CD4-positive, alpha-beta memory T cell (primary cell): ENCODE results near the gene ZNHIT2. TPM values are rescaled to one million over a fixed set of nuclear protein-coding genes. Genes with fewer than 3 reads are reported as not detected.

Experiments used
- CTCF ChIA-PET: fragments of 350-600 bp; sonication (Branson Sonifier 250); formaldehyde crosslinking; loops from one replicate; lab custom pipeline; 2021; ENCODE audit warnings: inconsistent platforms; ENCODE audit not compliant: partially characterized antibody; lab: Charles Lee
- POLR2A ChIA-PET: fragments of 350-600 bp; sonication (Branson Sonifier 250); formaldehyde crosslinking; loops from one replicate; lab custom pipeline; 2021; ENCODE audit not compliant: partially characterized antibody; lab: Charles Lee
- DNase-seq, 5 donors: peaks; one replicate each; pipeline versions ENCODE4 v3.0.0 to v3.0.0-alpha.2; 2020 to 2022; ENCODE audit warnings: mixed read lengths in 1 of 5
- H3K27ac ChIP-seq: one replicate; pipeline ENCODE4 v1.7.0; 2013; ENCODE audit warnings: low read depth, low read length
- H3K27me3 ChIP-seq: 2 replicates; pipeline ENCODE4 v1.7.0; 2013; ENCODE audit warnings: mild to moderate bottlenecking, low read length, moderate library complexity; ENCODE audit not compliant: insufficient read depth
- H3K36me3 ChIP-seq: 2 replicates; pipeline ENCODE4 v1.7.0; 2013; ENCODE audit warnings: mild to moderate bottlenecking, low read length, moderate library complexity; ENCODE audit not compliant: insufficient read depth
- H3K4me1 ChIP-seq: 2 replicates; pipeline ENCODE4 v1.7.0; 2013; ENCODE audit warnings: mild to moderate bottlenecking, low read length, moderate library complexity; ENCODE audit not compliant: insufficient read depth
- H3K4me3 ChIP-seq, 2 donors: one replicate each; pipeline ENCODE4 v1.7.0; 2013; ENCODE audit warnings: low read length in 2 of 2, mild to moderate bottlenecking in 1 of 2
- H3K9me3 ChIP-seq, 2 donors: one replicate each; pipeline ENCODE4 v1.7.0; 2013; ENCODE audit warnings: low read length in 2 of 2, control low read depth in 1 of 2; ENCODE audit not compliant: control insufficient read depth in 1 of 2
- H3K27ac Mint-ChIP-seq, 7 donors: one replicate each; pipeline ENCODE4 v1.8.0; 2020 to 2021; ENCODE audit warnings: mixed read lengths in 7 of 7, mild to moderate bottlenecking in 6 of 7, inconsistent platforms in 3 of 7, moderate library complexity in 3 of 7
- H3K27me3 Mint-ChIP-seq, 2 donors: one replicate each; pipeline ENCODE4 v1.8.0; 2020 to 2021; ENCODE audit warnings: mixed read lengths in 2 of 2
- H3K36me3 Mint-ChIP-seq, 2 donors: one replicate each; pipeline ENCODE4 v1.8.0; 2020 to 2021; ENCODE audit warnings: mixed read lengths in 2 of 2, inconsistent platforms in 1 of 2, mild to moderate bottlenecking in 1 of 2
- H3K4me1 Mint-ChIP-seq, 4 donors: one replicate each; pipeline ENCODE4 v1.8.0; 2020 to 2021; ENCODE audit warnings: mixed read lengths in 4 of 4, mild to moderate bottlenecking in 1 of 4
- H3K4me3 Mint-ChIP-seq, 8 donors: one replicate each; pipeline ENCODE4 v1.8.0; 2020 to 2021; ENCODE audit warnings: mixed read lengths in 8 of 8, mild to moderate bottlenecking in 7 of 8, moderate library complexity in 6 of 8, inconsistent platforms in 3 of 8
- H3K9me3 Mint-ChIP-seq, 8 donors: one replicate each; pipeline ENCODE4 v1.8.0; 2020 to 2021; ENCODE audit warnings: mixed read lengths in 8 of 8, mild to moderate bottlenecking in 5 of 8, inconsistent platforms in 3 of 8, moderate library complexity in 1 of 8
- intact Hi-C: fragments of 100-400 bp; cut with micrococcal nuclease; formaldehyde crosslinking; loops from one replicate; pipeline ENCODE4 v1.15.1; 2023
- polyA plus RNA-seq, 2 donors: library from polyadenylated mRNA; unstranded; fragments of 300-500 nt; fragmentation: Illumina TruSeq; gene quantifications; one replicate each; pipeline ENCODE4 v1.2.3, GENCODE V29; 2021
- total RNA-seq, 2 experiments: library from RNA; stranded (reverse); gene quantifications; one replicate each; pipeline ENCODE4 v1.2.3, GENCODE V29; 2021

The ZNHIT2 gene
- total and polyA plus RNA-seq, 4 experiments from 2014 or later: 13.1 to 22.5 (median 16.2) TPM

DNA sequence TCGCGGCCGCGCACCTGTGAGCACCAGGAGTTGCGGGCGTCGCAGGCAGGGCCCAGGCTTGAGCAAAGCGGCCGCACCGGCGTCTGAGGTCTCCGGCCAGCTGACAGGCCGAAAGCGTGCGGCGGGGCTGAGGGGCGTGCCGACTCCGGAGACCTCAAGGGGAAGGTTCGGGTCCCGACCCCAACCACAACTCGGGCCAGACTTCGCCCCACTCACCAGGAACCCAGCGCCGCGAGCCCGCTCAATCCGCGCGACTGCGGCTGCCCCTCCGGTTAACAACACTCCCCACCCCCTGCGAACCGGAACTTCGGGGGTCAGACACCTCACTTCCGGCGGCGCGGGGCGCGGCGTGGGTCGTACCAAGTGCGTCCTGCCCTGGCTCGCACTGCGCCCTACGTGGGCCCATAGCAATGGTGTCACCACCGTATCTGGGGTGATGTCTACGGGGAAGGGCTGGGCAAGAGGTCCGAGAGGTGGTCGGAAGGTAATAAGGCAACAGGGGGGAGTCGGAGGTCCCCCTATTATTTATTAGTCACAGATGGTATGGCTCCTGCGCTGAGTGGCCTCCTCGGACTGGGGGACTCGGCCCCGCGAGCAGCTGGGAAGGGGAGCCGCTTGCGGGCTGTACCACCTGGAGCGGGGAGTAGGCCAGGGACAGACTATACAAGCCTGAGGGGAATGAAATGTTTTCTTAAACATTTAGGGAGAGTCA, 16.9 kb upstream of the ZNHIT2 start, which contains the start of gene SYVN1:
SYVN1 (minus strand) TSS at position 280 of the 712 bp plus-strand sequence. CDS start 918 bp downstream, outside the sequence.
- Histone ChIP-seq H3K9me3 (no peaks in the 10 kb centered on the region), H3K27me3 (no peaks in the 10 kb centered on the region), H3K36me3 (peaks cover 34% of the 10 kb centered on the region), H3K27ac (peak within 1 kb of the TSS; percentile 99), H3K4me1 (peaks cover 30% of the 10 kb centered on the region), H3K4me3 (peak within 1 kb of the TSS; percentile 68 to 99)
- intact Hi-C loops: loop anchor here (1.0 to 10.0 kb wide), 4 partner anchors 12 to 720 kb away; partner anchors contain the start of genes CAPN1, CFL1, FAU and MRPL49
- peak within 1 kb of the TSS; percentile 97 to 100 (median 98) for H3K4me3 Mint-ChIP-seq
- H3K36me3 Mint-ChIP-seq: peaks cover 5 to 43% of the 10 kb centered on the region in 2 donors
- DNase-seq: peak; percentile 92 to 95 (median 93)
- H3K9me3 Mint-ChIP-seq: peaks cover 0 to 5% (median 0%) of the 10 kb centered on the region in 8 donors
- CTCF ChIA-PET: interaction anchor here (1.3 to 3.5 kb wide), 8 partner anchors 13 to 195 kb away, joined by 3 to 23 read pairs (median 4); partner anchors contain the start of genes CAPN1, FAU, MRPL49 and TM7SF2
- peak within 1 kb of the TSS; percentile 99 to 100 (median 100) for H3K27ac Mint-ChIP-seq
- H3K27me3 Mint-ChIP-seq: no peaks in the 10 kb centered on the region
- POLR2A ChIA-PET: interaction anchor here (0.7 to 7.5 kb wide), 34 partner anchors 10 to 1985 kb away, joined by 3 to 251 read pairs (median 4); partner anchors contain the start of genes ARL2, ATG2A, CAPN1 and CDC42EP2
- peaks cover 23 to 48% (median 33%) of the 10 kb centered on the region in 4 donors for H3K4me1 Mint-ChIP-seq

DNA sequence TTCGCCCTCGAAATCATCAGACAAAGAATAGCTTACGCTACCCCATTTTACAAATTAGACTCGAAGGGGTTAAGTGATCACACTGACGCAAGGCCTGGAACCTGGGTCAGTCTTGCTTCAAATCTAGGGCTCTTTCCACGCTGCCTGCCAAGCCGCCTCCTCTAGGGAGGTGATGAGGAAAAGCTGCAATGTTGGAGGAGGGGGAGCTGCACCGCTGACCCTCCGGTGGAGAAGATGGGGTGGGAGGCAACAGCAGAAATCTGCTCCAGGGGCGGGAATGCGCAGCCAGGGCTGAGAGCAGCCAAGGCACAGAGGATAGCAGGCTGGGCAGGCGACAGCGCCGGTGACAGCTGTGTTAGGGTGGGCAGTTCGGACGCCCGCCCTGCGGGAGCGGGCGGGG, 16.2 kb upstream of the ZNHIT2 start:
- Mint-ChIP-seq H3K4me1 (peaks cover 23 to 48% (median 33%) of the 10 kb centered on the region in 4 donors), H3K27me3 (no peaks in the 10 kb centered on the region), H3K36me3 (peaks cover 5 to 50% of the 10 kb centered on the region in 2 donors), H3K4me3 (peak overlapping the region; percentile 97 to 100 (median 98)), H3K9me3 (peaks cover 0 to 5% (median 0%) of the 10 kb centered on the region in 8 donors), H3K27ac (peak overlapping the region; percentile 99 to 100 (median 100))
- POLR2A ChIA-PET: interaction anchor here (0.8 to 7.5 kb wide), 14 partner anchors 13 to 1985 kb away, joined by 3 to 251 read pairs (median 9); partner anchors contain the start of genes ATG2A, CAPN1, FAU and KDM2A
- Histone ChIP-seq H3K27ac (peak overlapping the region; percentile 99), H3K27me3 (no peaks in the 10 kb centered on the region), H3K36me3 (peaks cover 39% of the 10 kb centered on the region), H3K4me1 (peaks cover 30% of the 10 kb centered on the region), H3K9me3 (no peaks in the 10 kb centered on the region), H3K4me3 (peak overlapping the region; percentile 68 to 99)
- intact Hi-C loops: loop anchor here (1.0 to 10.0 kb wide), 4 partner anchors 11 to 721 kb away; partner anchors contain the start of genes CAPN1, CFL1, FAU and MRPL49
- CTCF ChIA-PET: interaction anchor here (1.3 to 2.5 kb wide), 3 partner anchors 21 to 56 kb away, joined by 3 to 11 read pairs (median 4); partner anchors contain the start of genes CAPN1 and TM7SF2
- DNase-seq: peak in 2 of 5 donors; percentile 21 to 42

DNA sequence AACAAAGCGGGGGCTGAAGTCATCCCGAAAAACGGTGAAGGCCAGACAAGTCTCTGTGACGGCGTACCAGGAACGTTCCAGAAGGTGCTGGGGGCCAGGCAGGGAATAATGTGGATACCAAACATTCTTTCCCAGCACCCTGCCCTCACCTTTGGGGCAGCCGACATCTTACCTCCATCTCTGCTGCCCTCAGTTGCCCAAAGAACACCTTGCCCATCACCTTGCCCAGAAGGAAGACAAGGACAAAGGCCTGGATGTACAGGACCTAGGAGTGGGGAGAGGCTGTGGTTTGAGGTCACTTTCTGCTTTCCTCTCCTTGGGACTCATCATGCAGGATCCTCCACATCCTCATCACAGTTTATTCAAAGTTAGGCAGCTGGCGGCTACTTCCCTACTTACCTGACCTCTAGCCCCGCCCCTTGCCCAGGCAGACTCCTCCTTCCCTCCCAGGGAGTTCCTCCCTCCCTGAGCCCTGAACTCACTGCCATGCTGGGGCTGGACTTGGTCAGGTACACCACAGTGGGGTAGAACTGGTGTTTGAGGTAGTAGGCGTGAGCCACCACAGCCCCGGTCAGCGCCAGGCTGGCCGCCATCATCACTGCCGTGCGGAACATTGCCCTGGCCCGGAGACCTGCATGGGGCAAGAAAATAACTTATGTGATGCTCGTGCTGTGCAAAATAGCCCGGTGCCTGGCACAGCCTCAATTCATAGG, 15.6 kb upstream of the ZNHIT2 start:
- H3K4me1 ChIP-seq: peaks cover 30% of the 10 kb centered on the region
- H3K36me3 Mint-ChIP-seq: peaks cover 5 to 56% of the 10 kb centered on the region in 2 donors
- no peaks in the 10 kb centered on the region for H3K27me3 ChIP-seq
- peak overlapping the region; percentile 99 for H3K27ac ChIP-seq
- H3K4me1 Mint-ChIP-seq: peaks cover 23 to 48% (median 33%) of the 10 kb centered on the region in 4 donors
- peak overlapping the region; percentile 97 to 100 (median 98) for H3K4me3 Mint-ChIP-seq
- CTCF ChIA-PET: interaction anchor here (2.5 kb wide), 1 partner anchor 21 kb away, joined by 11 read pairs; the partner anchor contains the start of gene TM7SF2
- peak overlapping the region; percentile 68 to 99 for H3K4me3 ChIP-seq
- H3K9me3 Mint-ChIP-seq: peaks cover 0 to 5% (median 0%) of the 10 kb centered on the region in 8 donors
- intact Hi-C loops: loop anchor here (10.0 kb wide), 1 partner anchor 722 kb away; the partner anchor contains the start of gene CFL1
- POLR2A ChIA-PET: interaction anchor here (0.8 to 7.5 kb wide), 9 partner anchors 12 to 1986 kb away, joined by 3 to 251 read pairs (median 21); partner anchors contain the start of genes ATG2A, CAPN1, FAU and KDM2A
- no peaks in the 10 kb centered on the region for H3K27me3 Mint-ChIP-seq
- H3K9me3 ChIP-seq: no peaks in the 10 kb centered on the region
- DNase-seq: peak in 4 of 5 donors; percentile 26 to 76 (median 30)
- H3K27ac Mint-ChIP-seq: peak overlapping the region; percentile 99 to 100 (median 100)
- peaks cover 45% of the 10 kb centered on the region for H3K36me3 ChIP-seq

DNA sequence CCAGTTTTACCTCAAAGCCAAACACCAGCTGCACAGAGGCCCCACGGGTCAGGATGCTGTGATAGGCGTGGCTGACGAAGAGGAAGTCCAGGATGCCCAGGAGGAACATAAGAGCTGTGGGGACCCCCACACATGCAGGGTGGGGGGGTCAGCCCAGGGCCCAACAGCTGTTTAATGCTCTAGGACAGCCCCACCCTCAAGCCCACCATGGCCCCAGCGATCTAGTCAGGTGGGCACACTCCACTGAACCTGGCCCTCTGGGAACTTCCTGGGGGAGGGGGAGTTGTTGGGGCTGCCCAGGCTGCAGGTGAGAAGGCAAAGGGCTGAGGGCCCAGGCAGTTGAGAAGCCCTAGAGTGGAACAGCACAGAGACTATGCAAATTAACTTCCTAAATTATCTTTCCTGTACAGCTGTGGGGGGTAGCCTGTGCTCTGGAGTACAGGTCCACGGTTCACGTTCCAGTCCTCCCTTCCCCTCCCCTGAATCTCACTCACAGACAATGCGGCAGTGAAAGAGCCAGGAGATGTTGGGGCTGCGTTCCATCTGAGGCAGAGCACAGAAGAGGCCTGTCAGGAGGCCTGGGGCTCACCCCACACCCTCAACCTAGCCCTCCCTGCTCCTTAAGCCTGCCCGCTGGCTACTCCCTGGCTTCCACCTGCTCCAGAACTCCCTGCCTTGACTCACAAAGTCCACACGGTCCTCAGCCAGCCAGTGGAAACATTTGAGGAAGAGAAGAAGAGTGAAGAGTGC, 14.9 kb upstream of the ZNHIT2 start:
- no peak overlapping the region for H3K4me3 ChIP-seq
- peaks cover 51% of the 10 kb centered on the region for H3K36me3 ChIP-seq
- Mint-ChIP-seq H3K4me3 (peak overlapping the region; percentile 42 to 100 (median 98)), H3K36me3 (peaks cover 5 to 61% of the 10 kb centered on the region in 2 donors), H3K4me1 (peaks cover 22 to 45% (median 32%) of the 10 kb centered on the region in 4 donors), H3K9me3 (peaks cover 0 to 5% (median 0%) of the 10 kb centered on the region in 8 donors), H3K27ac (peak overlapping the region in 6 of 7 donors; percentile 31 to 100 (median 90)), H3K27me3 (no peaks in the 10 kb centered on the region)
- ChIA-PET POLR2A (interaction anchor here (0.9 to 7.5 kb wide), 5 partner anchors 11 to 216 kb away, joined by 4 to 251 read pairs (median 5); partner anchors contain the start of genes ATG2A, CAPN1, FAU and MRPL49), CTCF (interaction anchor here (0.6 to 1.9 kb wide), 2 partner anchors 9 to 22 kb away, joined by 3 to 6 read pairs; no protein-coding TSS in a partner anchor)
- intact Hi-C loops: loop anchor here (10.0 kb wide), 1 partner anchor 722 kb away; the partner anchor contains the start of gene CFL1
- peak overlapping the region; percentile 99 for H3K27ac ChIP-seq
- H3K27me3 ChIP-seq: no peaks in the 10 kb centered on the region
- no peaks in the 10 kb centered on the region for H3K9me3 ChIP-seq
- no peak for DNase-seq
- peaks cover 30% of the 10 kb centered on the region for H3K4me1 ChIP-seq

DNA sequence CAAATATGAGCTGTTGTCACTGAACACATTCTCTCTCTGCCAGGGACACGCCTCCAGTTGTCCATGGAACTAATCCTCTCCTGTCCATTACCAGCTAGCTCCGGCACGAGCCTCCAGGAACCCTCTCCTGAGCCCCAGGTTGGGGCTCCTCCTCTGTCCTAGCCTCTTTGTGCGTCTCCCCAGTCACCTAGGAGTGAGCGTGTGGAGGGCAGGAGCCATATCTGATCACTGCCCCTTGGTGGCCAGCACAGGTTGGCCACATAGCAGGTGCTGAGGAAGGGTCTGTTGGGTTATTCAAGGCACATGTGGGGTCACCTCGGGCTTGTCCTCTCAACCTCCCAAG, 14.4 kb upstream of the ZNHIT2 start:
- DNase-seq: no peak
- intact Hi-C loops: loop anchor here (10.0 kb wide), 1 partner anchor 723 kb away; the partner anchor contains the start of gene CFL1
- H3K27ac Mint-ChIP-seq: peak overlapping the region in 2 of 7 donors; percentile 31 to 62
- peaks cover 10 to 65% of the 10 kb centered on the region in 2 donors for H3K36me3 Mint-ChIP-seq
- no peaks in the 10 kb centered on the region for H3K27me3 ChIP-seq
- no peaks in the 10 kb centered on the region for H3K9me3 ChIP-seq
- ChIA-PET CTCF (interaction anchor here (0.6 to 1.9 kb wide), 3 partner anchors 8 to 21 kb away, joined by 3 to 6 read pairs (median 4); partner anchors contain the start of genes FAU and MRPL49), POLR2A (interaction anchor here (0.9 to 7.5 kb wide), 3 partner anchors 11 to 91 kb away, joined by 4 to 251 read pairs (median 5); partner anchors contain the start of genes FAU, MRPL49, SAC3D1 and TM7SF2)
- H3K27me3 Mint-ChIP-seq: no peaks in the 10 kb centered on the region
- peaks cover 30% of the 10 kb centered on the region for H3K4me1 ChIP-seq
- H3K27ac ChIP-seq: no peak overlapping the region
- peaks cover 56% of the 10 kb centered on the region for H3K36me3 ChIP-seq
- peaks cover 0 to 5% (median 0%) of the 10 kb centered on the region in 8 donors for H3K9me3 Mint-ChIP-seq
- no peak overlapping the region for H3K4me3 ChIP-seq
- H3K4me3 Mint-ChIP-seq: peak overlapping the region in 4 of 8 donors; percentile 9 to 21 (median 12)
- peaks cover 20 to 42% (median 32%) of the 10 kb centered on the region in 4 donors for H3K4me1 Mint-ChIP-seq
